HL-60/S4 (cell line): ENCODE measurements around the gene BCL11A.

Experiments
- in situ Hi-C: fragments of 300-500 bp; cut with MboI; formaldehyde crosslinking; loops from 2 replicates; pipeline ENCODE4 v1.14.3; 2022; ENCODE audit warnings: low sequenced_read_pairs

BCL11A gene

GRCh38 chr2:60560734-60561644, 7.5 kb upstream of the BCL11A start:
- in situ Hi-C loops: loop anchor here (25.0 kb wide), 1 partner anchor 1524 kb away; no protein-coding TSS in a partner anchor

- in situ Hi-C loops: loop anchor here (10.0 to 25.0 kb wide), 2 partner anchors 455 to 1523 kb away; no protein-coding TSS in a partner anchor
Measured at GRCh38 chr2:60559880-60560279, 6.4 kb upstream of the BCL11A start.

GRCh38 chr2:60558536-60558935, 5.1 kb upstream of the BCL11A start:
- in situ Hi-C loops: loop anchor here (10.0 to 25.0 kb wide), 2 partner anchors 454 to 1521 kb away; no protein-coding TSS in a partner anchor

GRCh38 chr2:60557486-60557864, 4.0 kb upstream of the BCL11A start:
- in situ Hi-C loops: loop anchor here (10.0 to 25.0 kb wide), 2 partner anchors 453 to 1520 kb away; no protein-coding TSS in a partner anchor

- in situ Hi-C loops: loop anchor here (10.0 to 25.0 kb wide), 2 partner anchors 452 to 1520 kb away; no protein-coding TSS in a partner anchor
Measured at GRCh38 chr2:60556576-60557485, 3.4 kb upstream of the BCL11A start.

GRCh38 chr2:60556175-60556574, 2.7 kb upstream of the BCL11A start:
- in situ Hi-C loops: loop anchor here (10.0 to 25.0 kb wide), 2 partner anchors 451 to 1519 kb away; no protein-coding TSS in a partner anchor

GRCh38 chr2:60555783-60556139, 2.3 kb upstream of the BCL11A start:
- in situ Hi-C loops: loop anchor here (10.0 to 25.0 kb wide), 2 partner anchors 451 to 1518 kb away; no protein-coding TSS in a partner anchor

GRCh38 chr2:60555066-60555782, 1.8 kb upstream of the BCL11A start:
- in situ Hi-C loops: loop anchor here (10.0 to 25.0 kb wide), 2 partner anchors 450 to 1518 kb away; no protein-coding TSS in a partner anchor

- in situ Hi-C loops: loop anchor here (10.0 to 25.0 kb wide), 2 partner anchors 450 to 1517 kb away; no protein-coding TSS in a partner anchor
Measured at GRCh38 chr2:60554646-60555065, 1.2 kb upstream of the BCL11A start.

- in situ Hi-C loops: loop anchor here (10.0 to 25.0 kb wide), 2 partner anchors 449 to 1517 kb away; no protein-coding TSS in a partner anchor
Measured at GRCh38 chr2:60554074-60554645, 706 bp upstream of the BCL11A start.

GRCh38 chr2:60552851-60553494, 481 bp downstream of the BCL11A start:
- in situ Hi-C loops: loop anchor here (10.0 to 25.0 kb wide), 2 partner anchors 448 to 1516 kb away; no protein-coding TSS in a partner anchor

- in situ Hi-C loops: loop anchor here (10.0 to 25.0 kb wide), 2 partner anchors 447 to 1515 kb away; no protein-coding TSS in a partner anchor
Measured at GRCh38 chr2:60552078-60552850, 1.2 kb downstream of the BCL11A start.

- in situ Hi-C loops: loop anchor here (10.0 to 25.0 kb wide), 2 partner anchors 447 to 1514 kb away; no protein-coding TSS in a partner anchor
Measured at GRCh38 chr2:60551240-60552077, 2.0 kb downstream of the BCL11A start.

GRCh38 chr2:60550984-60551239, 2.5 kb downstream of the BCL11A start:
- in situ Hi-C loops: loop anchor here (10.0 to 25.0 kb wide), 2 partner anchors 446 to 1514 kb away; no protein-coding TSS in a partner anchor

- in situ Hi-C loops: loop anchor here (10.0 to 25.0 kb wide), 2 partner anchors 446 to 1513 kb away; no protein-coding TSS in a partner anchor
Measured at GRCh38 chr2:60550178-60550983, 3.1 kb downstream of the BCL11A start.

GRCh38 chr2:60549928-60550177, 3.6 kb downstream of the BCL11A start:
- in situ Hi-C loops: loop anchor here (10.0 to 25.0 kb wide), 2 partner anchors 445 to 1513 kb away; no protein-coding TSS in a partner anchor
